ENCODE data around the gene RYR3.

RYR3 gene

GRCh38 chr15:33846862-33847261 is 536.1 kb downstream of the RYR3 start:
- CTCF ChIA-PET = no interaction called here

GRCh38 chr15:33848011-33848410 is 537.2 kb downstream of the RYR3 start:
- no peak overlapping the region for H3K4me3 ChIP-seq (ENCODE audit: low read depth, low read length)
- POLR2A ChIA-PET = no interaction called here
- TF ChIP-seq ZNF354C (tag by site-specific recombination; IDR thresholded peaks at IDR 0.05; ENCODE audit: borderline replicate concordance, low read depth) (no peak), ZNF202 (tag by site-specific recombination; IDR thresholded peaks at IDR 0.05; ENCODE audit: borderline replicate concordance) (no peak), ZEB2 (tag by site-specific recombination; IDR thresholded peaks at IDR 0.05) (no peak), ZNF660 (tag by site-specific recombination; IDR thresholded peaks at IDR 0.05) (no peak), ZNF558 (tag by site-specific recombination; IDR thresholded peaks at IDR 0.05) (no peak), ZNF146 (tag by site-specific recombination; IDR thresholded peaks at IDR 0.05) (no peak), ZNF266 (tag by site-specific recombination; IDR thresholded peaks at IDR 0.05; ENCODE audit: low read depth) (no peak), ZSCAN18 (tag by site-specific recombination; IDR thresholded peaks at IDR 0.05) (no peak), SALL2 (tag by site-specific recombination; IDR thresholded peaks at IDR 0.05; ENCODE audit: borderline replicate concordance) (no peak), ZNF777 (tag by site-specific recombination; IDR thresholded peaks at IDR 0.05; ENCODE audit: borderline replicate concordance) (no peak), ZNF37A (tag by site-specific recombination; IDR thresholded peaks at IDR 0.05) (no peak), ZFHX2 (tag by site-specific recombination; conservative IDR thresholded peaks at IDR 0.05) (no peak), ZNF362 (tag by site-specific recombination; IDR thresholded peaks at IDR 0.05) (no peak), AEBP2 (tag by site-specific recombination; IDR thresholded peaks at IDR 0.05; ENCODE audit: borderline replicate concordance) (no peak), ZNF366 (tag by site-specific recombination; conservative IDR thresholded peaks at IDR 0.05) (no peak), ZNF433 (tag by site-specific recombination; IDR thresholded peaks at IDR 0.05; ENCODE audit: low read depth) (no peak)
- H3K36me3 ChIP-seq (ENCODE audit: control insufficient read depth in 2 of 2, insufficient read depth in 1 of 2, low read length in 2 of 2) = no peaks in the 10 kb centered on the region
- CTCF ChIA-PET = interaction anchor here (0.6 kb wide), 1 partner anchor 197 kb away, joined by 4 read pairs; no protein-coding TSS in a partner anchor
- H3K9me3 ChIP-seq (ENCODE audit: control insufficient read depth, insufficient read depth, low read depth, low read length) = no peaks in the 10 kb centered on the region
- no peak overlapping the region for H3K27ac ChIP-seq (ENCODE audit: extremely low read depth, low read depth, low read length)
- no peaks in the 10 kb centered on the region for H3K4me1 ChIP-seq (ENCODE audit: control insufficient read depth, insufficient read depth, low read length)

More at GRCh38 chr15:33846862-33847261, 536.1 kb downstream of the RYR3 start:
- TF ChIP-seq ZNF311 (tag by site-specific recombination; IDR thresholded peaks at IDR 0.05; ENCODE audit: borderline replicate concordance) (no peak), ZNF324 (tag by site-specific recombination; IDR thresholded peaks at IDR 0.05) (no peak), ZNF280C (tag by site-specific recombination; IDR thresholded peaks at IDR 0.05) (no peak), ZNF707 (tag by site-specific recombination; IDR thresholded peaks at IDR 0.05) (no peak)
- H3K4me1 ChIP-seq (ENCODE audit: control insufficient read depth, insufficient read depth, low read length) = no peaks in the 10 kb centered on the region
- H3K36me3 ChIP-seq (ENCODE audit: control insufficient read depth in 2 of 2, insufficient read depth in 1 of 2, low read length in 2 of 2) = no peaks in the 10 kb centered on the region
- H3K27ac ChIP-seq (ENCODE audit: extremely low read depth, low read depth, low read length) = no peak overlapping the region
- POLR2A ChIA-PET = no interaction called here
- no peaks in the 10 kb centered on the region for H3K9me3 ChIP-seq (ENCODE audit: control insufficient read depth, insufficient read depth, low read depth, low read length)
- no peak overlapping the region for H3K4me3 ChIP-seq (ENCODE audit: low read depth, low read length)

All from HEK293 (cell line).